GM18519 (cell line): Measurements from ENCODE around the gene CSK.

Experiments
- ATAC-seq: cut with Tn5 transposase; IDR thresholded peaks from one replicate; pipeline ENCODE4 v1.9.1; 2021; ENCODE audit warnings: mild to moderate bottlenecking, moderate library complexity; ENCODE audit not compliant: unreplicated experiment, low FRiP score

The CSK gene

GRCh38 chr15:74838746-74839525, 57.1 kb downstream of the CSK start:
- ATAC-seq = no peak

GRCh38 chr15:74839526-74840395, 57.9 kb downstream of the CSK start:
- ATAC-seq = no peak

GRCh38 chr15:74840851-74841775, 59.2 kb downstream of the CSK start:
- ATAC-seq = no peak

GRCh38 chr15:74841891-74842373, 60.1 kb downstream of the CSK start:
- ATAC-seq = no peak

GRCh38 chr15:74842581-74843444, 60.9 kb downstream of the CSK start, which contains the start of gene ULK3:
ULK3 (minus strand) TSS chr15:74843156; CDS start chr15:74843105, 51 bp downstream.
- ATAC-seq = peak; percentile 70

- ATAC-seq = no peak
Measured at GRCh38 chr15:74843445-74843828, 61.6 kb downstream of the CSK start.

- no peak for ATAC-seq
Measured at GRCh38 chr15:74843891-74844299, 62.0 kb downstream of the CSK start.

GRCh38 chr15:74844319-74845207, 62.7 kb downstream of the CSK start:
- ATAC-seq = no peak

- no peak for ATAC-seq
Measured at GRCh38 chr15:74845208-74845568, 63.3 kb downstream of the CSK start.

GRCh38 chr15:74845581-74845980, 63.7 kb downstream of the CSK start:
- no peak for ATAC-seq

GRCh38 chr15:74847432-74847831, 65.6 kb downstream of the CSK start:
- no peak for ATAC-seq

GRCh38 chr15:74850393-74850792, 68.5 kb downstream of the CSK start:
- ATAC-seq = no peak

GRCh38 chr15:74851960-74852359, 70.1 kb downstream of the CSK start:
- ATAC-seq = no peak
